GM18517 (cell line): ENCODE results near the gene FILIP1L.

Experiments used
- ATAC-seq: cut with Tn5 transposase; IDR thresholded peaks from one replicate; pipeline ENCODE4 v1.9.1; 2021; ENCODE audit warnings: mild to moderate bottlenecking, moderate library complexity; ENCODE audit not compliant: unreplicated experiment

The FILIP1L gene

DNA sequence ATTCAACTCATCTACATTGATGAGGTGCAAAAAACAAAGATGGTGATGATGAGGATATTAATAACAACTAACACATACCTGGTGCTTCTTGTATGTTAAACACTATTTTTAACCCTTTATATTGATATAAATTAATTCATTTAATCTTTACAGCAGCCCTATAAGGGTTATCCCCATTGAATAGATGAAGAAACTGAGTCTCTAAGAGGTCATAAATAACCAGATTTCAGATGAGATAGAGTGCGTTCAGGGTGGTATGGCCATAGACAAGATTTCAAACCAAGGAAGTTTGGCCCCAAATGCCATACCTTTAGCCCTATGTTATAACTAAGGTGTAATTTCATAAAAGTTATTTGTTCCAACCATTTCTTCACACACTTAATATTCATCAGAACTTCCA is 214.1 kb downstream of the FILIP1L start:
- no peak for ATAC-seq

- ATAC-seq: no peak
Observed at GRCh38 chr3:99899603-99900002, 214.7 kb downstream of the FILIP1L start.

GRCh38 chr3:99896482-99896881 is 217.8 kb downstream of the FILIP1L start:
- ATAC-seq: no peak

- ATAC-seq: no peak
Observed at GRCh38 chr3:99895703-99896441, 218.4 kb downstream of the FILIP1L start.

- ATAC-seq: no peak
Observed at GRCh38 chr3:99895131-99895696, 219.1 kb downstream of the FILIP1L start.

DNA sequence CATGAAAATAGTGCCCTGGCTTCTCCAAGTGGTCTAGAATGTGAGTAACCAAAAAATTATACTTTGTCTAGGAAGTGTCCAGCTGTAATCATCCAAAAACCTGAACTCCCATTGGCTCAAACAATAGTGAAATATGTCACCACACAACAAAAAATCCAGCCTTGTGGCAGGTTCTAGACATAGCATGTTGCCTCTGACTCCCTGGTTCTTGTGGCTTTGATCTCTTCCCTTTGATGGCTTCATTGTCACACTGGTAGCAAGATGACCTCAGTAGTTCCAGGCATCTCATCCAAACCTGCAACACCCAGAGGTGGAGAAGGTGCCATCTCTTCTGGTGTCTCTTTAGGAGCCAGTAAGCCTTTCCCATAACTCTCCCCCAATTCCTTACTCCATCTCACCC is 222.0 kb downstream of the FILIP1L start:
- ATAC-seq: no peak

DNA sequence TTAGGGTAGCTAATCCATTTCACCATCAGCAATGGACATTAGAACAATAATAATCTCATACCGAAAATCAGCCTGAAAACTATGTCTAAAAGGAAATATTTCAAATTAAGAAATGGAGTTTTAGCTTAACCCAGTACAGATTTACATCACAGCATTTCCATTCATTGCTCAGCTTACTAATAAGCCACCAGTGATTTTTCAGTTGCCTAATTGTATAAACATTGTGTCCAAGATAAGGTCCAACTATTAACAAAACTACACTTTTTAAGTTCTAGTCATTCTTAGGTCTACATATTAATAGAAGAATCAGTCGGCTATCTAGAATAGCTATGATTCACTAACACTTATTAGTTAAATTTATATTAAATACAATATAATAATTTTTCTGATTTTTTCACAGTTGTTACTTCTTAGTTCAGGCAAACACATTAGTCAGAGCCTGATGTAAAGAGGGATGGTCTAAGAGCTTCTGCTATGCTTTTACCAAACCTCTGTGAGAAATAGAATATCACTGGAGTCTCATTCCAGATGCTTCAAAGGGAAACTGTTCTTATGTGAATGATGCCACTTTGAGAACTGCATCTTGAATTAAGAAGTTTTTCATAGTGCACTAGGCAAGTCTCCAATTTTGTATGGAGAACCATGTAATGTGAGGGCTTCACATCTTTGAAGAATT is 222.6 kb downstream of the FILIP1L start:
- no peak for ATAC-seq

GRCh38 chr3:99885851-99886250 is 228.4 kb downstream of the FILIP1L start:
- ATAC-seq: no peak

DNA sequence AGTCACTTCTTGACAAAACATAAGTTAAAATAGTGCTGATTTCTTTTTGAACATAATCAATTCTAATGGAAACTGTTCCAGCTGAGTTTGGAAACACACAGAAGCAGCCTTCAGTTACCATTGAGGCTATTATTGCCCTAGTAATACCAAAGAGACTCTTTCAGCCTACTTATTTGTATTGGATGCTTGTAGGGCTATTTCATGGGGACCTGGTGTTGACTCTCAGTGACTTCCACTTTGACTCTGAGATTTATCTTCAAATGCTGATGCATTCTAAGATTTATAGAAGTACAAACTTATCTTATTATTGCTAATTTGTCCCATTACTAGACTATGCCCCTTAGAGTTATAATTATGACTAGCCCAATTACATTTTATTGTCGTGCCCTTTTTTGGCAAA is 229.2 kb downstream of the FILIP1L start:
- ATAC-seq: no peak

DNA sequence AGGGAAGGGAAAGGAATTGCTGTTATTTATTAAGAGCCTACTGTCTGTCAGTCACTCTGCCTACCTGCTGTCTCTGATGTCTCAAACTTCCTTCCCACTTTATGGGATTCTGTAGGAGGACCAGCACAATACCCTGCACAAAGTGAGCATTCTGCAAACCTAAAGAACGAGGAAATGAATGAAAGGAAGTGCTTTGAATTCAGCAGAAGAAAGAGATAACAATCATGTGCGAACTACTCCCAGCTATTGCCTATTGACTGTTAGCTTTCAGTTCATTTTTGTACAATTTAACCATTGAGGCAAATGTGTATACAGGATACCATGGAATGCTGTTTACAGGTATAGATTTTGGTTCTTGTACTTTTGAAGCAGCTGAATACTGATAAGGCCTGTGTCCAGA is 229.8 kb downstream of the FILIP1L start:
- no peak for ATAC-seq

- no peak for ATAC-seq
Observed at GRCh38 chr3:99883693-99884092, 230.6 kb downstream of the FILIP1L start.

DNA sequence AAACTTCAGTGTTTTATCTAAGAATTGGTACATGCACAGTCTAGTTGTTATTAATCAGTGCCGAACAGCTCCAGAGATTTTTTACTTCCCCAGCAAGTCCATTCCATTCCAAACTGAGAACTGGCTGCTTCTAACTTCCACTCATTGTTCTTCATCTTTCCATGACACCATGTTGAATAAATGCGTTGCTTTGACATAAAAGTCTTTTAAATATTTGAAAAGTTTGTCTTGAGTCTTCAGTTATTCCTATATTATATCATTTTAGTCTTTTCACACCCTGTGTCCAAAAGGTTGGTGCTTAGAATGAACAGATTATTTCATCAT is 231.2 kb downstream of the FILIP1L start:
- ATAC-seq: no peak

- ATAC-seq: no peak
Observed at GRCh38 chr3:99882436-99883137, 231.7 kb downstream of the FILIP1L start.

GRCh38 chr3:99881121-99881524 is 233.2 kb downstream of the FILIP1L start:
- ATAC-seq: no peak

DNA sequence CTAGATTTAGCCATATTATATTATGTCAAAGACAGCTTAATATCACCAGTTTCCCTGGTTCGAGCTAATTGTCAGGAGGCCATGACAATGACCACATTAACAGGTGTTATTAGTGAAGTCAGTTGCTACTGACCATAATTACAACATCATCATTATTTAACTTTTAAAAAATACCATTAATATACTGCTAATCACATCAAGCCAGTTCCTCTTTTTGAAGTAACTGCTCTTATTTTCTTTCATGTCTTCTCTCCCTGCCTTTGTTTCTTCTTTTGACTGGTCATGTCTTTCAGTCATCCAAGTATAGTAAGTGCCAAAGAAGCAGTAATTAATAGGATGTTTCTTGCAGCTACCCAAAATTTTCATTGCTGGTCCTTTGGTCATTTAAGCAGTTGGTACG is 235.0 kb downstream of the FILIP1L start:
- no peak for ATAC-seq

DNA sequence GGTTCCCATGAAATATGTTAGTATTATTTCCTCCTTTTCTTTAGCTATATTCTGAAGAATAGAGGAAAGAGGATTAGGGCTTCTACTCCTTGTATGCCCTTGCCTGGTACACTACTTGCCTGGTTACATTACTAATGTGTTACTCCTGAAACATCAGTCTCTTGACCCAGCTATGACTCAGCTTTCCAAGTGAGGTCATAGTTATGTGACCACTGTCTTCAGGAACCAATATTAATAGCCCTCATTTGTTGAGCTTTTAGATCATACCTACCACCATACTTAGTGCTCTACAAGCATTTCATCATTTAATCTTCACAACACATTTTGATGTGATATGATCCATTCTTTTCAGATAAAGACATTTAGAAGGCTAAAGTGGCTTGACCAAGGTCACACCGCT is 236.3 kb downstream of the FILIP1L start:
- ATAC-seq: peak; percentile 45

GRCh38 chr3:99877031-99877579 is 237.2 kb downstream of the FILIP1L start:
- ATAC-seq: no peak

DNA sequence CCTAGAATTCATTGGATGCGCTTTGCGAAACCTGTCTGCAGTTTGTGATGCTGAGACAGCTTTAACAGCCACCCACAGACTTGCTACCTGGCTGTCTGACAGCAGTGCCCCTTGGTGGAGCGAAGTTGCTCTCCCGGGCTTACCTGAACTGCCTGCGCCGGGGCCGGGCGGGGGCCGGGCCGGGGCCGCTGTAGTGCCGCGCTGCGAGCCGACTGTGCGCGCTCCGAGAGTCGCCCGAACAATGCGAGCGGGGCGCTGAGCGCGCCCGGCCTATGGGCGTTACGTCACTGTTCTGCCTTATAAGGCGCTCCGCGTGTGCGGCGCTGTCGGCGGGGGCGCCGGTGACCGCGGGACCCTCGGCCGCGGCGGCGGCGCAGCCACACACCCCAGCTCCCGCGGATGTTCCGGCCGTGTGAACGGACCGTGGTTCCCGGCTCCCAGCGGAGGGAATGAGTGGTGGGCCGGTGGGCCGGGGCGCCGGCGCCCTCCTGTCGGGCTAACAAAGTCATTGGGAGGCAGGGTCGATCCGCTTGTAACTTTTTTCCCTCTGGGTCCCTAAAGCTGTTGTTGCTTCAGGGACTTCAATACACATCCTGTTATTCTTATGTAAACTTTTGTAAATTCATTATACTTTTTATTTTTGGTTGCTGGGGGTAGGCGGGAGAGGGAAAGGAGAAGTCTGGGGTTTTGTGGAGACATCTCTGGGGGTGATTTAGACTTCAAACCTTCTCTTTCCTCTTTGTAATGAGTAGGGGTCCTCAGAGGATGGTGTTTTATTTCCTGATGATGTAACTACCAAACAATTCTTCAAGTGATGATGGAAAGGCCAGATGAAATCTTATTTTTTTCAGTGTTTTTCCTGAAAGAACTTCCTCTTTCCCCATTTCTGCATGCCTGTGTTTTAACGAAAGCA is 238.1 kb downstream of the FILIP1L start:
- ATAC-seq: peak; percentile 85

- no peak for ATAC-seq
Observed at GRCh38 chr3:99875581-99875928, 238.7 kb downstream of the FILIP1L start.

- ATAC-seq: no peak
Observed at GRCh38 chr3:99874237-99875002, 239.9 kb downstream of the FILIP1L start.
